NCI-H2227 (cell line): ENCODE data around the gene RNF223.
"Not testable (repeated sequence)": the region's sequence is repeated elsewhere in the genome, so short reads cannot be mapped to it uniquely, and the experiment has no call there.

Source experiments
- DNase-seq: peaks from one replicate; lab custom pipeline; 2025; ENCODE audit not compliant: unreplicated experiment; lab: John Stamatoyannopoulos, UW

RNF223 gene

GRCh38 chr1:1031659-1032235 lies 42.4 kb downstream of the RNF223 start:
- no peak for DNase-seq

DNA sequence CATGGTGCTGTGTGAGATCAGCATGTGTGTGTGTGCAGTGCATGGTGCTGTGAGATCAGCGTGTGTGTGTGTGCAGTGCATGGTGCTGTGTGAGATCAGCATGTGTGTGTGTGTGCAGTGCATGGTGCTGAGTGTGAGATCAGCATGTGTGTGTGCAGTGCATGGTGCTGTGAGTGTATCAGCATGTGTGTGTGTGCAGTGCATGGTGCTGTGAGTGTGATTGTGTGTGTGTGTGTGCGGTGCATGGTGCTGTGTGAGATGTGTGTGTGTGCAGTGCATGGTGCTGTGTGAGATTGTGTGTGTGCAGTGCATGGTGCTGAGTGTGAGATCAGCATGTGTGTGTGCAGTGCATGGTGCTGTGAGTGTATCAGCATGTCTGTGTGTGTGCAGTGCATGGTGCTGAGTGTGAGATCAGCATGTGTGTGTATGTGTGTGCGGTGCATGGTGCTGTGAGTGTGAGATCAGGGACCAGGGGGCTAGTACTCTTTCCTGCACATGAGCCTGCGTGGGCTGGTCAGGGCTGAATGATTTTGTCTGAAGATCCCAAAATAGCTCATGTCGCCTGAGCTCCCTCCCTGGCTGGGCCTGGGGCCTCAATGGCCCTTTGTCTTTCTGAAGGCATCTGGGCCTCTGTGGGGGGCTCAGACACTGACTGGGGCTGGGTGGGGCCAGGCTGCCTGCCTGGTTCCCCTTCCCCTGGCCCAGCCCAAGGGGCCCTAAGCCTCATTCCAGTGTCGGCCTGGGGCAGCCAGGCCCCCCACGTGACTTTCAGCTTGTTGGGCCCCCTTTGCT lies 43.0 kb downstream of the RNF223 start:
- not testable (repeated sequence) for DNase-seq

GRCh38 chr1:1027791-1028190 lies 46.3 kb downstream of the RNF223 start:
- no peak for DNase-seq

- DNase-seq, result no peak
Measured at GRCh38 chr1:1026599-1027413, 47.3 kb downstream of the RNF223 start.

DNA sequence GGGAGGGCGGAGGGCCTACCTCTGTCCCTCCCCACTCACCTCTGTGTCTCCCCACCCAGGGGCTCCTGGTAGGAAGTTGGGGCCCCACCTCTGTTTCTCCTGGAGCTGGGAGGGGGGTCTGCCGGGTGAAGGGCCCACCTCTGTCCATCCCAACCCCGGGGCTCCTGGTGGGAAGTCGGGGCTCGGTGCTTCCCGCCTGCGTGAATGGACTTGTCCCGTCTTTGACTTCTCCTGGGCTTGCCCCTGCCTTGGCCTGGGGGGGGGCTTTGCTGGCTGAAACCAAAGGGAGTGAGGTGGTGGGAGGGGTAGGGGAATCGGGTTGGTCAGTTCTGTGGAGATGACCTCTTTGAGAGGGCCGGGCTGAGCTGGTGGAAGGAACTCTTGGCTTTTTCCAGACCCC lies 48.4 kb downstream of the RNF223 start:
- no peak for DNase-seq

- no peak for DNase-seq
Measured at GRCh38 chr1:1024771-1025699, 49.1 kb downstream of the RNF223 start.

DNA sequence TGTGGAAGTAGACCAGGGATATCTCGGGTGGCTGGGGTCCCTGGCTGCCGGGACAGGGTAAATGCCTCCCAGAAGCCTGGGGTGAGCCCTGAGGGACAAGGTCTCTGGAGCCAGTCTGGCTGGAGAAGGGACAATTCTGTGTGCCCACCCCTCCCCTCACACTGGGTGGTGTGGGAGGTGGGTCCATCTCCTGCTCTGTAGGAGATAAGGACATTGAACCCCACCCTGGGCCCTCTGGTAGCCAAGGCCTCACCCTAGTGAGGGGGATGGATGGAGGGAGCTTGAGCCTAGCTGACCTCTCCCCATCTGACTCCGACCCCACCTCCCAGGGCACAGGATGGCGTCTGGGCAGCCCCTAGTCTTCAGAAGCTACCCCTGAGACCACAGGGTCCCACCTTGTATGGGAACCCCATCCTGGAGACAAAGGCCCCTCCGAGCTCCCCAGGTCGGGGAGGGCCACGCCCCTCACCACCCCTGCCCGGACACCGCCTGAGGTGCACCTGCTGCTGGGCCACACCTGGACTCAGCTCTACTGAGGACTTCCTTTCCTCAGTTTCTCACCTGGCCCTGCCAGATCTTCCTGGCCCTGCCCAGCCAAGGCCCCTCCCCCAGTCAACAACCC lies 49.8 kb downstream of the RNF223 start:
- no peak for DNase-seq

DNA sequence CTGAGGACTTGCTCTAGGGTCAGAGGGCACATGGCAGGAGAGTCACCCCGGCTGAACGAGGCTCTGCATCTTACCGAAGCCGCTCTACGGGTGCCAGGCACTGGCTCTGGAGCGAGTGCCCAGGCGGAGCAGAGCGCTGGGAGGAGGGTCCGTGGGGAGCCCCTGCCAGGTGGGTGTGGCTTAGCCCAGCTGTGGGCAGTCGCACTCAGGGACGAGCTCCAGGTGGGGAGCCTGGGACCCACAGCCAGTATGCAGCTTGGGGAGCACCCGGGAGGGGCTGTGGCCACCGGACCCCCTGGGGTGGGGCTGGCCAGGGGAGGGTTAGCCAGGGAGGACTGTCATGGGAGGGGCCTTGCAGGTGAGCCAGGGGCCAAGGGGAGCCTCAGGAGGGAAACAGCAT lies 50.4 kb downstream of the RNF223 start:
- DNase-seq, result no peak

DNA sequence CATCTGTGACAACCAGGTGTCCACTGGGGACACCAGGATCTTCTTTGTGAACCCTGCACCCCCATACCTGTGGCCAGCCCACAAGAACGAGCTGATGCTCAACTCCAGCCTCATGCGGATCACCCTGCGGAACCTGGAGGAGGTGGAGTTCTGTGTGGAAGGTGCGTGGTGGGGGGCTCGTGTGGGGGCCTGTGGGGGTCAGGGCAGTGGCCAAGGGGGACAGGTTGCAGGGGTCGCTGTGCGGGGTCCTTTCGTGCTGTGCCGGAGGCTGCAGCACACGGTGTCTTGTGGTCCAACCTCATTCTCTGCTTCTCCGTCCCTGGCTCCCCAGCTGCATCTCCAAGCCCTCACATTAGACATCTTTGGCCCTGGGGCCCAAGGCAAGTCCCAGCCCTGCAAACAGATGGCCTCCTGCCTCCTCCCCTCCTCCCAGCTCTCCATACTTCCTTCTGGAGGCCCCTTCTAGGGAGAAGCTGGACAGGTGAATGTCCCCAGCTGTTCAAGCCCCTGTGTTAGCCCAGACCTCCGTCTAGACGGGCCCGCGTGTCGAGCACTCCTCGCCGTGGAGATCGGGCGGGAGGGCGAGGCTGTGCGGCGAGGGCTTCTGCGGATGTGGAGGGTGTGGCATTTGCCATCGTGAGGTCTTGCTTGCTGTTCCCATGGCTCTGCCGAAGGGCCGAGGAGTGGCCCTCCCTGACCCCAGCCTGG lies 51.6 kb downstream of the RNF223 start:
- DNase-seq, result no peak

GRCh38 chr1:1021920-1022259 lies 52.2 kb downstream of the RNF223 start:
- no peak for DNase-seq

- DNase-seq, result peak; percentile 71
Measured at GRCh38 chr1:1021010-1021919, 52.8 kb downstream of the RNF223 start.
